Stimulated activated CD8-positive, alpha-beta memory T cell treated with anti-CD3 and anti-CD28 coated beads, Interleukin-2, amount 100 ng/mL, for 1 hour (primary cell): ENCODE data around the gene EIF3B.
"Not testable (repeated sequence)": the region's sequence is repeated elsewhere in the genome, so short reads cannot be mapped to it uniquely, and the experiment has no call there.

Source experiments
- DNase-seq, 2 donors: peaks; one replicate each; pipeline ENCODE4 v3.0.0-alpha.2; 2020; ENCODE audit warnings: low read depth in 2 of 2

Gene EIF3B

DNA sequence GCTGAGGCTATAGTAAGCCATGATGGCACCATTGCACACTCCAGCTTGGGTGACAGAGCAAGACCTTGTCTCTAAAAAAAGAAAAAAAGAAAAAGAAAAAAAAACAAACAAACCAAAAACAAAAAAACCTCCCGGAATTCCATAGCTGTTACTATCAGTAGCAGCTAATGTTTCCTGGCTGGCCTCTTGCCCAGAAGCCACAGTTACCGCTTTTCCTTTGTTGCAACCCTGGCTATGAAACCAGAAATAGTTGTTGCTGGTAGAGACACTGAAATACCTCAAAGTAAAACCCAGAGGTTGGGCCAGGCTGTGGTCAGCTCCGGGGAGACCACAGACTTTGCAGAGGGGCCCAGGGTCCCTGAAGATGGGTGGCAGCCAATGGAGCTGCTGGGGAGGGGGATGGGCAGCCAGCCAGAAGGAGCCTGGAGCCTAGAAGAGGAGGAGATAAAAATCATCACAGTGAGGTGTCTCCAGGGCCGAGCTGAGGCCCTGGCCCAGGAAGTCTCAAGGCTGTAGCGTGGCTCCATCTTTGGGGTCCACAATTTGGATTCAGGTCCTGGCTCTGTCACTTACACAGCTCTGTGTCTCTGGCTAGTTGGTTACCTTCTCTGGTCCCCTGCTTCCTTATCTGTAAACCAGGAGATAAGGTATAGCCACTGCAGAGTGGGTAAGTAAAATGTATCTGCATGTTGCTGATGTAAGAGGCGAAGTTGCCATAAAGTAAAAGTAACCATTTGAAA lies 45.4 kb downstream of the EIF3B start:
- DNase-seq = no peak

DNA sequence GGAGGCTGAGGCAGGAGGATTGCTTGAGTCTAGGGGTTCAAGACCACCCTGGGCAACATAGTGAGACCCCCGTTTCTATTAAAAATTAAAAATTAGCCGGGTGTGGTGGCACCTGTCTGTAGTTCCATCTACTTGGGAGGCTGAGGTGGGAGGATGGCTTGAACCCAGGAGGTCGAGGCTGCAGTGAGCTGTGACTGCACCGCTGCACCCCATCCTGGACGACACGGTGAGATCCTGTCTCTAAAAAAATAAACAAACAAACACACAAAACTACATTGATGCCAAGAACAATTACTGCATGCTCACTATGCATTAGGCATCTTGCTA lies 48.0 kb downstream of the EIF3B start:
- no peak for DNase-seq

DNA sequence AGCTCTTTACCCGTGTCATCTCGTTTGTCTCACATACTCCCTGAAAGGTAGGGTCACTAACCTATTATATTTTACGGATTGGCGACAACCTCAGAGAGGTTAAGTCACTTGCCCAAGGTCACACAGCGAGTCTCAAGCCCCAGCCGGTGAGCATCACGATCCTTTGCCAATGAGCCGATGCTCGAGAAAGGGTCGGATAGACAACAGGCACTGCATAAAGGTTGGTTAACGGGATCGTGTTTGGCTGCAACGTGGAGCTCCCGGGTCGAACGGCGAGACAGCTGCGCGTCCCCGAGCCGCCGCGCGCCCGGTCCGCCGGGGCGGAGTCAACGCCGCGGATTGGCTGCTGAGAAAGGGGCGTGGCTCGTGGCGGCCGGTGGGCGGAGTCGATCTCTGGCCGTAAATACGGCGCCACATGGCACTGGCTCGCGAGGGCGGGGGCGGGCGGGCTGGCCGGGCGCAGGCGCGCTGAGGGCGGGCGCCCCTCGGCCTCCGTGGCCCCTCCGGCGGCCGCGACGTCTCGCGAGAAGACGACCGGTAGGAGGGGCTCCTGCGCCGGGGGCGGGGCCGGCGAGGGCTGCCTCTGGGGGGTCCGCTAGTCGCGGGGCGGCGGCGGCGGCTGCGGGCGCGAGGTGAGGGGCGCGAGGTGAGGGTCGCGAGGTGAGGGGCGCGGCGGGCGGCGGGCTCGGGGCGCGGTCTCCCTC lies 48.5 kb downstream of the EIF3B start, which contains the start of gene CHST12:
TSS of gene CHST12 (plus strand) at position 598 of the 704 bp plus-strand sequence. CDS start 29,029 bp downstream, outside the sequence.
- peak; percentile 88 to 91 for DNase-seq

DNA sequence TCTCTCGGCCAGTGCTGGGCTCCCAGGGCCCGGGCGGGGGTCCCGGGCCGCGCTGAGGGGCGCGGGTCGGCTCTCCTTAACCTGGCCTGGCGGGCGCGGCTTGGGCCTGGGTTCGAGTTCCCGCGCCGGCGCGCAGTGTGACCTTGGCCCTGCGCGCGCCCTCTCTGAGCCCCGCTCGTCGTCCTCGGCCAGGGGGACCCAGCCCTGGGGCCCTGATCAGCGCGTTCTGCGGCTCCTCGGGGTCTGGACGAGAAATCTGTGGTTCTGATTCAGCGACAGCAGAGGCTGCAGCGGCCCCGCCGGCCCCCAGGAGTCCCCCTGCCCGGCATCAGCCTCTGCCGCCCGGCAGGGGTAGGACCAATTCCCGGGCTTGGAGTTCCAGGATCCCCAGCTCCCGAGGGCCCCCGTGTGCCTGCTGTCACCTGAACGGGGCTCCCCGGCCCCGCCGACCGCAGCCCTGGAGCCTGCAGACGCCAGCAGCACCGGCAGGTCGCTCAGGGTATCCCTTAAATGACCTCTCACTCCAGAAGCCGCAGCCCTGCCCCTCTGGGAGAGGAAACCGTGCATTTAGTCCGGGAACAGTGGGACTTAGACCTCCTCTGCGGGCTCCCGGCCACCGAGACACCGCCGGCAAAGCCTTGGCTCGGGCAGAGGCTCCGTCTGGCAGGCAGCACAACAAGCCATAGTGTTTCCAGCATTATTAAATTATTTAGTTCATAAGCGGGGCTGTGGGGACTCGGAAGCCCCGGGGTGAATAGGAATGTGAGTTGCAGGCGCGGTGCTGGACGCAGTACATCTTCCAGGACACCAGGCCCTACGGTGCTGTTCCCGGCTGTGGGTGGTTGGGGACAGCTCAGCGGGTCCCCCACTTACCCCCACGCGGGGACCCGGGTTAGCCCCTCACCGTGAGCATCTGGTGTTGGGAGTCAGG lies 49.4 kb downstream of the EIF3B start:
- no peak for DNase-seq

DNA sequence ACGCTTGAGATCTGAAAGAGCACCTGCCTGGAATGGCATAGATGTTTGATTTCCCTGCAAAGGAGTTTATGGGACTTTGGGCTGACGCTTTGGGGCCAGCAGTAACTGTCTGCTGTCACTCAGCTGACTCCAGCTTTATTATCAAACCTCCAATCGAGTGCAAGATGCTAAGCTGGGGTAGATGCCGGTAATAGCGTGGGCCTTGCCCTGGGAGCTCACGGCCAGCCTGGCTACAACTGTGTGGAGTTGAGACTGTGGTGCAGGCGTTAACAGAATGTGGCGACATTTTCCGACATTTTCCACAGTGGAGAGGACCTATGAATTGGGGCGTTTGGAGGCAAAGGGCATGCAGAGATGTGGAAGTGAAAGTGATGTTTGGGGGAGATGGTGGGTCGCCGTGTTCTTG lies 50.1 kb downstream of the EIF3B start:
- no peak for DNase-seq

DNA sequence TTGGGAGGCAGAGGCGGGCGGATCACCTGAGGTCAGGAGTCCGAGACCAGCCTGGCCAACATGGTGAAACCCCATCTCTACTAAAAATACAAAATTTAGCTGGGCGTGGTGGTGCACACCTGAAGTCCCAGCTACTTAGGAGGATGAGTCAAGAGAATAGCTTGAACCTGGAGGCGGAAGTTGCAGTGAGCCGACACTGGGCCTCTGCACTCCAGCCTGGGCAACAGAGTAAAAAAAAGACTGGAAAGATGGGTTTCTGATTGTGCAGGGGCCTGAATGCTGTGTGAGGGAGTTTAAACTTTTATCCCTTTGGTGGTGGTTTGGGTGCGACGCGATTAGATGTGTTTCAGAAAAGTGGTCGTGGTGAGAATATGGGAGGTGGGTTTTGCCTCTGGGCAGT lies 50.6 kb downstream of the EIF3B start:
- DNase-seq = no peak

DNA sequence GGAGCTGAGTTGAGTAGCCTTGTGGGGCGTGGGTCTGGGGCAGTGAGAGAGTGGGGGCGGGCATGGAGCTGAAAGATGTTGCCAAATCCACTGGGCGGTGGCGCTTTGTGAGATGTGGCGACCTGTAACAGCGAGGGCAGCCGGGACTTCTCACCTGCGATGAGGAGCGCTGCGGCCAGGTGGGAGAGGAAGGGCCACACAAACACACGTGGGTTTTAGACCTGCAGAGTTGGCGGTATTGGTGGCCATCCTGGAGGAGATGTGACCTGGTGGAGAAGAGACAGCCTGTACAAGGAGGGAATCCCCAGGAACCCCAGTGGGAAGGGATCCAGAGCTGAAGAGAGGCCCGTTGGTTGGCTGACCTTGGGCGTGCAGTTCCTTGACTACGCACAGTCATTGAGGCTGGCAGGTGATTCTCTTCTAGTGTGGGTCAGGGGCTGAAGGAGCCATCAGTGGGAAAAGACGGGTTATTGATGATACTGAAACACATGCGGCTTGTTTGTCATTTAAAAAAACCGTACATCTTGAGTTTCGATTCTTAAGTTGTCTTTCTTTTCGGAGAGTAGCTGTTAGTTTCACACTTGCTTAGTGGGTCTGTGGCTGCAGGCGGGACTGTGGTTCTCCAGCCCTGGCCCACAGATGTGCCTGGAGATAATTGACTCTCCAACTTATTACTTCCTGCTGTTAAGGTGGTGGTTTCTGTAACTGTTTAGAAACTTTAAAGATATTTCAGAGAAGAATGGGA lies 51.1 kb downstream of the EIF3B start:
- DNase-seq = peak in 1 of 2 donors; percentile 36

DNA sequence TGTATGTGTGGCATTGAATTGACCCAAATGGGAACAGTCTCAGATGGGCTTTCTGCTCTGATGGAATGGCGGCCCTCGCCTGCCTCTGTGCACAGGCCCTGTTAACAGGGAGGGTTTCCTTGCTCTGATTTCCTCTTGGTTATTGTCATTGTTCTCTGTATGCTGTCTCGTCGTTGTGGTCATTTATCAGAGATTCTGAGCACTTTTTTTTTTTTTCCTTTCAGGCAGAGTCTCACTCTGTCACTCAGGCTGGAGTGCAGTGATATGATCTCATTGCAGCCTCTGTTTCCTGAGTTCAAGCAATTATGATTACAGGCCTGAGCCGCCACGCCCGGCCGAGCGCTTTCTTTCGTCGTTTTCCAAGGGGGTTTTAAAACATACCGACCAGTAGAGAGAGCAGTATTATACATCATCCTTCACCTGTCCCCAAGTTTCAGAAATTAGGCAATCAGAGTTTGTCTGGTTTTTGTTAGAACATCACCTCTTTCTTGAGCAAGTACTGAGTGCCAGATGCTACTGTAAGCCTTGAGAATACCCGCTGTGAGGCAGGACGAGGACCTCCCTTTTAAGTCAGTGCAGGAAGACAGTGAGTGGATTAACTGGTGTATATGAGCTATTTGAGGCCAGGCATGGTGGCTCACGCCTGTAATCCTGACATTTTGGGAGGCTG lies 55.3 kb downstream of the EIF3B start:
- DNase-seq = no peak

DNA sequence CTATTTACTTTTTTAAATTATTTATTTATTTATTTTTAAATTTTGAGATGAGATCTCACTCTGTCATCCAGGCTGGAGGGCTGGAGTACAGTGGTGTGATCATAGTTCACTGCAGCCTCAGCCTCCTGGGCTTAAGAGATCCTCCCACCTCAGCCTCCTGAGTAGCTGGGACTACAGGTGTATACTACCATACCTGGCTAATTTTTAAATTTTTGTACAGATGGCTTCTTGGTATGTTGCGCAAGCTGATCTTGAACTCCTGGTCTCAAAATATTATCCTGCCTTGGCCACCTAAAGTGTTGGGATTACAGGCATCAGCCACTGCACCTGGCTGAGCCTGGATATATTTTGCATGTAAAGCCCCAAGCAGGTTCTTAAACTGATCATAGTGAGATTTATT lies 56.4 kb downstream of the EIF3B start:
- DNase-seq = no peak

DNA sequence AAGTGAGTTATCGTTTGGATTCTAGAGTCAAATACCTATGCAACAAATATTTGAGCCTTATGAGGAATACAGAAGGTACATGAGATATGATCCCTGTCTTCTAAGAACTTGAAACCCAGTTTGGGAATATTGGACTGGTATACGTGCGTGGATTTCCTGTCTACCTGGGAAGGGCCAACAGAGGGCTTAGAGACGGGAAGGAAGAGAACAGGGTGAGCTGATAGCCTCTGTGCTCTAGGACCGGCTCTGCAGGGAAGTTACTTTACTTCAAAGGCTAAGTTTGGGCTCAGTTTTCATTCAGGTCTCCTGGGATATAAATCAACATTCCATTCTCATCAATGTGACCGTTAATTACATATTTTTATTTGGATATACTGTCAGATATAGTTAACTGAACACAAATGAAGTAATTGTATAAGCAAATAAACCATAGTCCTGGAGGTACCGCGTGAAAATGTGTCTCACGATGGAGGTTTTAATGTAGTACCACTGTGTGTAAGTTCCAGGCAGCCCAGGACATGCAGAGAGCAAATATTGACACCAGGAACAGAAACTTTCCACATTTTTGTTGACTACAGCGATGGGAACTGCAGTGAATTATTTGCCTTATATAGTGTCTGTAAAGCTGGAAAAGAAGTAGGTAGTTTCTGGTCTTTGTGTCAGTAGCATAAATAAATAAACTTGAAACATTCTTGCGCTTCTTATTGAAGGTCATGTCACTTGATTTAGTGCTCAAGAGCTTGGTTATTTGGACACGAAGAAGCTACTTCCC lies 57.4 kb downstream of the EIF3B start:
- no peak for DNase-seq

DNA sequence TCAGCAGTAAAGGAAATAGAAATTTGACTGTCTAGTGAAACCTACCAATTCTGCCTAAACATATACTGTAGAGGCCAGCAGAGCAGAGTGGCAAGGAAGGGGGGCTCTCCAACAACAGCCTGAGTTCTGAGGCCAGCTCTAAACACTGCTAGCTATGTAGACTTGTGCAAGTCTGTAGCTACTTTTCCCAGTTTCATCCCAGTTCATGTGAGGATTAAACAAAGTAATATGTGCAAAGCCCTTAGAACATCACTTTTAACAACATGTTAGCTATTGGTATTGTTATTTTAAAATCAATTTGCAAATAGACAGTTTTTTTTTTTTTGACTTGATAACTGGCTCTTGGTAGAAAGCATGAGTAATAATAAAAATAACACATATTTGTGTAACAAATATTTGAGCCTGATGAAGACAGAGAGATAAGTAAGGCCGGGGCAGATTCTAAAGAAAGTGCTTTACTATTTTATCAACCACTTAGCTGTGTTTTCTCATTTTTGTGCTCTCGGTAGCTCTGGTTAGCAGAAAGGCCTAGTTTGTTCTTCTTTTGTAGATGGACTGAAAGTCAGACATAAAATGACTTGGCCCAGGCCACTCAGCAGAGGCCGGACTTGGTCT lies 58.1 kb downstream of the EIF3B start:
- DNase-seq = no peak

DNA sequence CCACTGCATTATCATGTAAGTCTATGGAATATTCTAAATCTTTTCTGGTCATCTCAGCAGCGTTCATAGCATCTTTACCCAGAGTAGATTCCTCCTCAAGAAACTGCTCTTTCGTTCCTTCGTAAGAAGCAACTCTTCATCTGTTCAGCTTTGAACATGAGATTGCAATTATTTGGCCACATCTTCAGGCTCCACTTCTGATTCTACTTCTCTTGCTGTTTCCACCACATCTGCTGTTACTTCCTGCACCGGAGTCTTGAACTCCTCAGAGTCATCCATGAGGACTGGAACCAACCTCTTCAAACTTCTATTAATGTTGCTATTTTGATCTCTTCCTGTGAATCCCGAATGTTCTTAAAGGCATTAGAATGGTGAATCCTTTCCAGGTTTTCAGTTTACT lies 61.4 kb downstream of the EIF3B start:
- DNase-seq = no peak

DNA sequence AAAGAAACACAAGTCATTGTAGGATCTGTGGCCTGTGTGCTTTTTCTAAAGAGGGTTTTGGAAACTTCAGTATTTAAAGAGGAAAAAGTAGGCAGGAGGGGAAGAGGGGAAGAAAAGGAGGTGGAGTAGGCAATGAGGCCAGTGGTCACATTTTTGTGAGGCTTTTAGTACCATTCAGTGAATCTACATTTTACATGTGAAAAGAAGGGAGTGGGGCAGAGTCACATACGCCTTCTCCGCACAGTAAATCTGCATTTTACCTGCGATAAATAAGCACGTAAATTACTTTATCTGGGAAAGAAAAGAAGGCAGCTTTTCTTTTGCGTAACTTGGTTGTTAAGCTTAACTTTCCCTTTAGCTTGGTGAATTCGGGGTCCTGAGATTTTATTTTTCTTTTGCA lies 62.0 kb downstream of the EIF3B start:
- DNase-seq = no peak

DNA sequence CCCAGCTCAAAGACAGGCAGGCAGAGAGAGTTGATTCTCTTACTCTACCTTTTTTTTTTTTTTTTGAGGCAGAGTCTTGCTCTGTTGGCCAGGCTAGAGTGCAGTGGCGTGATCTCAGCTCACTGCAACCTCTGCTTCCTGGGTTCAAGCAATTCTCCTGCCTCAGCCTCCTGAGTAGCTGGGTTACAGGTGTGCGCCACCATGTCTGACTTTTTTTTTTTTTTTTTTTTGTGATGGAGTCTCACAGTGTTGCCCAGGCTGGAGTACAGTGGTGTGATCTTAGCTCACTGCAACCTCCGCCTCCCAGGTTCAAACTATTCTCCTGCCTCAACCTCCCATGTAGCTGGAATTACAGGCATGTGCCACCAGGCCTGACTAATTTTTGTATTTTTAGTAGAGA lies 62.6 kb downstream of the EIF3B start:
- not testable (repeated sequence) for DNase-seq

DNA sequence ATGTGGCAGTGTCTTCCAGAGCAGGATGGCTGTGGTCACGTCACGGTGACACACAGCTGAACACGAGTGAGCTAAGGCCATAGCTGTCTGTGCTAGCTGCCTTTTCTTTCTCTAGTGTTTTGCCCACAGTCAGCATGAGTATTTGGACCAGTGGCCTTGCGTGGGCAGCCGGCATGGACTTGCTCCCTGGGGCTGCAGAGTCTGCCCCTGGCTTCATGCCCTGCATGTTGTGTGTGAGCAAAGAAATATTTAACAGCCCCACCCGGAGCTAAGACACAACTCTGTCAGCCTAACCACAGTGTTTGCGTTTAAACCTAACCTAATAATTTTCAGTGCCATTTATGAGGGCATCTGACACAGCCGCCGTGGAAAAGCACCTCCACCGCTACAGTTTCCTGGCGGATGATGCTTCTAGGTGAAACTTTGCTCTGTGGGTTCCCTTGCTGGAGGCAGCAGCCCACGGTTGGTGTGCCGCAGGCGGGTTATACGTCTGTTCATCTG lies 63.4 kb downstream of the EIF3B start:
- DNase-seq = peak in 1 of 2 donors; percentile 54

DNA sequence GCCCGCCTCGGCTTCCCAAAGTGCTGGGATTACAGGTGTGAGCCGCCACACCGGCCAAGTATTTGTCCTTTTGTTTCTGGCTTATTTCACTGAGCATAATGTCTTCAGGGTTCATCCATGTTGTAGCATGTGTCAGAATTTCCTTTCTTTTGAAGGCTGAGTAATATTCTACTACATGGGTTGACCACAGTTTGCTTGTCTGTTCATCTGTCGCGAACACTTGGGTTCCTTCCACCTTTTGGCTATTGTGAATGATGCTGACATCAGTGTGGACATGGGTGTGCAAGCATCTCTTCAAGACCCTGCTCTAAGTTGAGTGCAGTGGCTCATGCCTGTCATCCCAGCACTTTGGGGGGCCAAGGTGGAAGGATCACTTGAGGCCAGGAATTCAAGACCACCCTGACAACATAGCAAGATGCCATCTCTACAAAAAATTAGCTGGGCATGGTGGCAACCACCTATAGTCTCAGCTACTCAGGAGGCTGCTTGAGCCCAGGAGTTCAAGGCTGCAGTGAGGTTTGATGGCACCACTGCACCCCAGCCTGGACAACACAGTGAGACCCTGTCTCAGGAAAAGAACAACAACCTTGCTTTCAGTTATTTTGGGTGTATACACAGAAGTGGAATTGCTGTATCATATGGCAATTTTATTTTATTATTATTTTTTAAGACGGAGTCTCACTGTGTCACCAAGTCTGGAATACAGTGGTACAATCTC lies 65.7 kb downstream of the EIF3B start:
- no peak for DNase-seq

DNA sequence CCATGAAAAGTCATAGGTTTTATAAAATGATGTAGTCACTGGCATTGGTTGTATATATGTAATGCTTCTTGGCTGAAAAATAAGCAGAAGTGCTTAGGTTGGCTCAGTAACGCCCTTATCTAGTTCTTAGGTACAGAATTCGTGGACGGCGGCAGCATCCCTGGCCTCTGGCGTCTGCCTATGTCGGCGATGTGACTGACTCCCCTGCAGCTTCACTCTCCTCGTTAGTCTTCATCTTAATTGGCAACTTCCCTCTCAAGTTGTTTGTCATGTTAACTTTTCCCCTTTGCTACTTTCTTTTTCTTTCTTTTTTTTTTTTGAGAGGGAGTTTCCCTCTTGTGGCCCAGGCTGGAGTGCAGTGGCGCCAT lies 67.3 kb downstream of the EIF3B start:
- DNase-seq = no peak

DNA sequence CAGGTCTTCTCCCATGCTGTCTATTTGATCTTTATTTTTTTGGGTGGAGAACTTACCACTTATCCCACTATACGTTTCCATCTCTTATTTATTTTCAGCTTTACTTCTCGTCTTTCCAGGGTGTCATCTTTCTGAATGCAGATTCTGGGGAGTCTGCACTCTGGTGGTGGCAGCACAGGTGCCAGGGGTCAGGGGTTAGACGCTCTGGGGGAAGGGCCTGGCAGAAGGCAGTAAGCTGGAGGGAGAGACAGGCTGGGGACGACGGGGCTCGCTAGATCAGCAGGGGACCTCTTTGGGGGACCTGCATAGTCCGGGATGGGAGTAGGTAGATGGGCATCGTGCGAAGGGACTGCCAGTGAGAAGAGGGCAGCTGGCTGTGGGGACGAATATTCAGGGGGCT lies 71.1 kb downstream of the EIF3B start:
- DNase-seq = no peak
